Skin epidermis (tissue), 12 donors: ENCODE measurements around the gene ATG5.
"Not testable (repeated sequence)": the region's sequence is repeated elsewhere in the genome, so short reads cannot be mapped to it uniquely, and the experiment has no call there.

Source experiments
- H3K27ac ChIP-seq, 21 experiments: fragments of 200-600 bp; sonication (generic) in 11 of 21; one replicate each; pipeline ENCODE4 v1.5.0; 2020; ENCODE audit warnings: mild to moderate bottlenecking in 3 of 21, inconsistent platforms in 2 of 21, moderate library complexity in 2 of 21
- H3K4me3 ChIP-seq, 7 experiments: fragments of 200-600 bp; sonication (generic) in 2 of 7; one replicate each; pipeline ENCODE4 v1.5.0; 2020; ENCODE audit warnings: inconsistent platforms in 2 of 7, mild to moderate bottlenecking in 2 of 7, moderate library complexity in 1 of 7

The ATG5 gene

DNA sequence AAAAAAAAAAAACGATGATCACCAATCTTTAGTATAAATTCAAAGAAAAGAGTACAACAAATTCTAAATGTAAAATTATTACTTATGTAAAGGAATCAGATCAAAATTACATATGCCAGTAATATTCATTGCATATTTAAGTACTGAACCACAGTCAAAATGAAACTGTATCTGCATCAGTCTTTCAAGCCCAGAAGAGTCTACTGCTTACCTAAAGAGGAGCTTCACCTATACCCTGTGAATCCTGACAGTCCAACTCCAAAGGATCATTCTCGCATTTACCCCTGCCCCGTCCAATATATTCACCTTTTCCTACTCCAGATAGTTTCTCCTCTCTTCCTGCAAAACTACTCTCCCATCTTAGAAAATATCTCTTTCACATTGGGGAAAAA lies 9.2 kb downstream of the ATG5 start:
- Histone ChIP-seq H3K27ac (no peak overlapping the region), H3K4me3 (no peak overlapping the region)

DNA sequence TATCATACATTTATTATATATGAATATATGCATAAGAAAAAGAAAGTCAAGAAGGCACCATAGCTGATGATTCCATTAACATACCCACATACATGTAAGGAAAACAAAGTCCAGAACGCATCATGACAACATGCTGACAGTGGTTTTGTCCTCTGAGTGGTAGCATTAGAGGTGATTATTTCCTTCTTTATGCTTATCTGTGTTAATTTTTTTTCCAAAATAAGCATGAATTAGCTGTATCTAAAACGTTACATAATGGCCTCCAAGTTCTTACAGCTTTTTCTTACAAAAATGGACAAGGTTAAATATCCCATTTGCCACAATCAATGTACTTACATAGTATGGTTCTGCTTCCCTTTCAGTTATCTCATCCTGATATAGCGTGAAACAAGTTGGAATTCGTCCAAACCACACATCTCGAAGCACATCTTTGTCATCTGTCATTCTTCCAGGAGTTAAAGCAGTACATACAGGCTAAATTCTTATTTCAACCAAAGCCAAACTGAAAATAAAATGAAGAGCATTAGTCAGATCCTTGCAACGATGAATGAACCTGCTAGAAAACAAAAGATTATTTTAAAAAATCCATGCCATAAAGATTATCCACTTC lies 9.7 kb downstream of the ATG5 start:
- H3K27ac ChIP-seq, result no peak overlapping the region
- no peak overlapping the region for H3K4me3 ChIP-seq

- no peak overlapping the region for H3K4me3 ChIP-seq
- no peak overlapping the region for H3K27ac ChIP-seq
Measured at GRCh38 chr6:106309766-106310373, 15.7 kb downstream of the ATG5 start.

DNA sequence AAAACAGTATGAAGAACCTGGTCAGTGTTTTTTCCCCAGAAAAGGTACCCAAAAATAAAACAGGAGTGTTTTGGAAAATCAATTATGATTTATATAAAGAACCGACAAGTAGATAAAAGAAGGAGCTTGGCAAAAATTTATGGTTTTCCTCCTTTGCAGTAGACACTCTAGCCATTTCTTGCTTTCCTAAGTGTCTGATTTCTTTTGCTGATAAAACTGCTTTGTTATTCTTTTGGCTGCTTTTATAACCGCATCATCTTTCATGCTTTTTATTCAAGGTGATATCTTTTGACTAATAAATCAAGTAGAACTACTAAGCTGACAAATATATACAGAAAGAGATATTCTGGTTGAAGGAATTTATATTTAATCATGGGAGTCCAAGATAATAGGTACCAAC lies 16.6 kb downstream of the ATG5 start:
- Histone ChIP-seq H3K27ac (no peak overlapping the region), H3K4me3 (no peak overlapping the region)

GRCh38 chr6:106305740-106306139 lies 19.8 kb downstream of the ATG5 start:
- Histone ChIP-seq H3K4me3 (no peak overlapping the region), H3K27ac (no peak overlapping the region)

- H3K4me3 ChIP-seq, result no peak overlapping the region
- H3K27ac ChIP-seq, result no peak overlapping the region
Measured at GRCh38 chr6:106300944-106301343, 24.6 kb downstream of the ATG5 start.

DNA sequence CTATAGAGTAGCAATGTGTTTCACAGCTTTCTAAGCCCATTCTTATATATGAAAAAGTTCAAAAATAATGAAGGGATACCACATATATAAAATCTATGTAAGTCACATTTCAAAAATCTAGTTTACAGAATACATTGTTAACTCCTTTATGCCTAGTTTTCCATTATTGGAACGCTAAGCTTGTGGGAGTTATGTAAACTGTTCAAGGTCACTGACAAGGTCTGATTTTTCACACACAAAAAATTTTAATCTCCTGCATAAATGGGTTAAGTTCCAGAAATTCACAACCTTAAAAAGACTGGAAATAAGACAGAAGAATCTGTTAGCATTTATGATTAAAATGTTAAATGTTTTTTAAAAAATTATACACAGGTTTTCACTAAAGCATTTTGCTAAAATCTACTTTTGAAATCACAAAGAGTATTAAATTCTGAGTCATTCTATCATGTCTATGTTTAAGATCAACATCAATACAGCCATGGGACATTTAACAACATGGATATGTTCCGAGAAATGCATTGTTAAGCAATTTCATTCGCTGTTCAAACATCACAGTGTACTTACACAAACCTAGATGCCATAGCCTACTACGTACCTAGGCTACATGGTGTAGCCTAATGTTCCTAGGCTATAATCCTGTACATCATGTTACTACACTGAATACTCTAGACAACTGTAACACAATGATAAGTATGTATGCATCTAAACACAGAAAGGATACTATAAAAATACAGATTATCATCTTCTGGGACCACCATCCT lies 25.4 kb downstream of the ATG5 start:
- no peak overlapping the region for H3K27ac ChIP-seq
- H3K4me3 ChIP-seq, result no peak overlapping the region

DNA sequence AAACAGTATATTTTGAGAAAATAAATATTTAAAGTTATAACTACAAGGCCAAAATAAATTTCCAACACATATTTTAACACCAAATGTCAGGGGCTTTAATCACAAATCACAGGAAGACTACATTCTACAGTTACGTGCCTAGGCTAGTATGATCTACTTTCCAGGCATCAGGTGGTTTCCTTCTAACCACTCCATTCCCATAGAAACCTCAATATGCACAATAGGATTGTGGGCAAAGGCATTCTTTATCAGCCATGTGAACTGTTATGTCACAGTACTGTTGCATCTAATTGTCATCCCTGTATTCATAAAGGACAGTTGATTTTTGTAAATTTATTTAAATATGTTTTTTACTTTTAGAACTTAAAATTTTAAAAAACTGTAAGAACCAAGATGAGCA lies 32.4 kb downstream of the ATG5 start:
- Histone ChIP-seq H3K4me3 (no peak overlapping the region), H3K27ac (no peak overlapping the region)

DNA sequence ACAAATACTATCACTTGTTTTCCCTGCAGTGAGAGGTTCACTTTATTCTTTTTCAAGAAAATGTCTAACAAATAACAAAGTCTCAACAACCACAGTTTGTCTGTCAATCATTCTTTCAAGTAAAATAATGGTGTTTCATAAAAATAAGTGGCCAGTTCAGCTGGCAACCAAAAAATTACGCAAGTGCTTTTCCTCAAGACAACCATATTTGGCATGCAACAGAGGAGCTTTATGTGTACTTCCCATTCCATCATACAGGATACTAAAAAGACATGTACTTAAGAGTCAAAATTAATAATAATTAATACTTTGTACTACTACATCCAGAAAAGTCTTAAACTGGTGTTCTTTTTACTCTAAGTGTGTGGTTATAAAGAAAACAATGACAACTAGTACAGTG lies 34.6 kb downstream of the ATG5 start:
- H3K4me3 ChIP-seq, result no peak overlapping the region

GRCh38 chr6:106290032-106290431 lies 35.5 kb downstream of the ATG5 start:
- no peak overlapping the region for H3K4me3 ChIP-seq
- H3K27ac ChIP-seq, result no peak overlapping the region

More for the DNA sequence above, 34.6 kb downstream of the ATG5 start:
- H3K27ac ChIP-seq, result no peak overlapping the region

DNA sequence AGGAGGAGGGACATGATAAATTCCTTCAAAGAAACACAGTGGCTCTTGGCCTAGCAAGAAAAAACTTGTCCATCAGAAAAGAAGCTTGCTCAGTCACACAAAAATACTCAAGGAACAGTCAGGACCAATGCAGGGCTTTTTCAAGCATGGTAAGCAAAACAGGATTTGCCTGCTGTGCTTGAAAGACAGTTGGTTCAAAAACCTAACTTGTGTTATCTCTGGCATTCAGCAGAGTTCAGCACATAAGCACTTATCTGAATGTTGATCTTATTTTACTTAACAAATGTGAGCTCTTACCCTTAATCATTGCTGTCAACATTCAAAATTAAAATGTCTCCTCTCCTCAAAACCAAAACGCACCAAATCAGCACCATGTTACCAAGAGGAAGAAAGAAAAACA lies 38.3 kb downstream of the ATG5 start:
- Histone ChIP-seq H3K27ac (no peak overlapping the region), H3K4me3 (no peak overlapping the region)

- no peak overlapping the region for H3K27ac ChIP-seq
Measured at GRCh38 chr6:106286746-106287145, 38.8 kb downstream of the ATG5 start.

GRCh38 chr6:106283481-106283880 lies 42.1 kb downstream of the ATG5 start:
- H3K27ac ChIP-seq, result no peak overlapping the region

More at GRCh38 chr6:106286746-106287145, 38.8 kb downstream of the ATG5 start:
- H3K4me3 ChIP-seq, result no peak overlapping the region

GRCh38 chr6:106281661-106282060 lies 43.9 kb downstream of the ATG5 start:
- H3K4me3 ChIP-seq, result no peak overlapping the region
- H3K27ac ChIP-seq, result no peak overlapping the region

More at GRCh38 chr6:106283481-106283880, 42.1 kb downstream of the ATG5 start:
- no peak overlapping the region for H3K4me3 ChIP-seq

GRCh38 chr6:106281088-106281487 lies 44.5 kb downstream of the ATG5 start:
- Histone ChIP-seq H3K27ac (no peak overlapping the region), H3K4me3 (no peak overlapping the region)

- no peak overlapping the region for H3K4me3 ChIP-seq
- no peak overlapping the region for H3K27ac ChIP-seq
Measured at GRCh38 chr6:106279179-106279578, 46.4 kb downstream of the ATG5 start.

DNA sequence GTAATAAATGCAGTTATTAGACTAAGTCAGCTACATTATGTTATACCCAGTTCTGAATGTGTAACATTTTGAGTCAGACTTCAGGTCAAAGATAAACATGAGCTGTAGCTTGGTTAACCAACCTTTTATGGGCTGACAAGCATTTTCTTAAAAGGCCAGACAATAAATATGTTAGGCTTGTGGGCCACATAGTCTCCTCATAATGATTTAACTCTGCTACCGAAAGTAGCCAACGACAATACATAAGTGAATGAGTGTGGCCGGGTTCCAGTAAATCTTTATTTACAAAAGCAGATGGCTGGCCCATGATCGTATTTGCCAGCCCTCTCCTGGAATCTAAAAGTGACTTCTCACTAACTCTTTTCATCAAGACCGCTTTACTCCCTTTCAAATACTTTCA lies 49.9 kb downstream of the ATG5 start:
- Histone ChIP-seq H3K27ac (no peak overlapping the region), H3K4me3 (no peak overlapping the region)

- no peak overlapping the region for H3K27ac ChIP-seq
- no peak overlapping the region for H3K4me3 ChIP-seq
Measured at GRCh38 chr6:106273087-106273486, 52.5 kb downstream of the ATG5 start.

DNA sequence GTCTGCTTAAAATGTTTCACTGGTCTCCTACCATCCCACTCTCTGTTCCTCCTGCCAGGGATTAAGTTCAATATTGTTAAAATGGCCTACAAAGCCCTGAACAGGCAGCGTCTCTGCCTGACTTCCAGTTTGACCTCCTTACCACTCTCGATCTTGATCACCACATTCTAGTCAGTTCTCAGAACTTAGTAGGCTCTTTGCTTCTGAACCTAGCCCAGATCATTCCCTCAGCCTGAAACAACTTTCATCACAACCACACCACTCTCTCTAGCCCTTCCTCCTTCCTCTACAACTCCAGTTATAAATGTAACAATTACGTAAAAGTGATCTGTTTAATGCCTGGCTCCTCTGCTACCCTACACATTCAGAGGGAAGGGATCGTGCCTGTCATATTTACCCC lies 53.3 kb downstream of the ATG5 start:
- H3K27ac ChIP-seq, result no peak overlapping the region
- H3K4me3 ChIP-seq, result no peak overlapping the region

GRCh38 chr6:106270414-106270813 lies 55.1 kb downstream of the ATG5 start:
- H3K4me3 ChIP-seq, result no peak overlapping the region
- no peak overlapping the region for H3K27ac ChIP-seq

GRCh38 chr6:106269268-106269919 lies 56.2 kb downstream of the ATG5 start:
- H3K4me3 ChIP-seq, result not testable (repeated sequence)

More at GRCh38 chr6:106269268-106269919, 56.2 kb downstream of the ATG5 start:
- not testable (repeated sequence) for H3K27ac ChIP-seq
